Activated CD4-positive, CD25-positive, alpha-beta regulatory T cell treated with anti-CD3 and anti-CD28 coated beads, Interleukin-2, amount 50 U/mL, for 16 hours (primary cell): Measurements from ENCODE around the gene IMPDH1.

Experiments
- DNase-seq: peaks from one replicate; pipeline ENCODE4 v3.0.0-alpha.2; 2020; ENCODE audit warnings: low read depth, low spot score

Gene IMPDH1

DNA sequence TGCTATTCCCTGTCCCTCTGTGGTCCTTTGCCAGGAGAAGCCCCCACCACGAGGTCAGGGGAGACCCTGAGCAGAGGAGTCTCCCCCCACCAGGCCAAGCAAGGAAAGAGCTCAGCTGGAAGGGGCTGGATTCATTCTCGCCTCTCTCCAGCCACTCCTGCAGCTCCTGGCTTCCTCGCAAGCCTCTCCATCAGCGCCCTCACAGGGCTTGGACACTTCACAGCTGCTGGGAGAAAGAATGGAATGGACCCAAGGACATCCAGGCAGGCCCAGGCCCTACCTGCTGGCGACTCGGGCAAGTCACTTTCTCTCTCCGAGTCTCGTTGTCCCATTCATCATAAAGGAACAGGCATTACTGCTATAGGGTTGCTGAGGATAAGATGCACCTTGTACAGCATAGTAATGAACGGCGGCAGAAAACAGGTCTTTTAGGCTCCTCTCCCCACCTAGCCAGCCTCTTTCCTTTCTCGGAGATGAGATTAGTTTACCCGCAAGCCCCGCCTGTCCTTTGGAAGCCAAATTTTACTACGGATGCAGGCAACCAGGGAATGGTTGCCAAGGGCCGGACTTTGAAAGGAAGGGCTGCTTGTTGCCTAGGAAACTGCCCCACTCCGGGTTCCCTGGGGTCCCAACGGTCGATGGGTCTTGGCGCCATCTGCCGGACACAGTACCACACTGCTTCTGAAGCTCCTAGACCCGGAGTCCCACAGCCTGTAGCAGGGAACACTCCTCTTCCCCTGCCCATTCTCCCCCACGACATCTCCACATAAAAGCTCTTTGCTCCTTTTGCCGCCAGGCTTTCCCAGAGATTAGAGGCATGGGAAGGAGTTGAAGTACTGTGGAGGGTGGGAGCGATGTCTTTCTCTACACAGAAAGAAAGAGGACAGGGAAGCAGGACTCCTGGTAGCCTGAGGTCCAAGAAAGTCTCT lies 22.3 kb downstream of the IMPDH1 start:
- peak; percentile 39 for DNase-seq

DNA sequence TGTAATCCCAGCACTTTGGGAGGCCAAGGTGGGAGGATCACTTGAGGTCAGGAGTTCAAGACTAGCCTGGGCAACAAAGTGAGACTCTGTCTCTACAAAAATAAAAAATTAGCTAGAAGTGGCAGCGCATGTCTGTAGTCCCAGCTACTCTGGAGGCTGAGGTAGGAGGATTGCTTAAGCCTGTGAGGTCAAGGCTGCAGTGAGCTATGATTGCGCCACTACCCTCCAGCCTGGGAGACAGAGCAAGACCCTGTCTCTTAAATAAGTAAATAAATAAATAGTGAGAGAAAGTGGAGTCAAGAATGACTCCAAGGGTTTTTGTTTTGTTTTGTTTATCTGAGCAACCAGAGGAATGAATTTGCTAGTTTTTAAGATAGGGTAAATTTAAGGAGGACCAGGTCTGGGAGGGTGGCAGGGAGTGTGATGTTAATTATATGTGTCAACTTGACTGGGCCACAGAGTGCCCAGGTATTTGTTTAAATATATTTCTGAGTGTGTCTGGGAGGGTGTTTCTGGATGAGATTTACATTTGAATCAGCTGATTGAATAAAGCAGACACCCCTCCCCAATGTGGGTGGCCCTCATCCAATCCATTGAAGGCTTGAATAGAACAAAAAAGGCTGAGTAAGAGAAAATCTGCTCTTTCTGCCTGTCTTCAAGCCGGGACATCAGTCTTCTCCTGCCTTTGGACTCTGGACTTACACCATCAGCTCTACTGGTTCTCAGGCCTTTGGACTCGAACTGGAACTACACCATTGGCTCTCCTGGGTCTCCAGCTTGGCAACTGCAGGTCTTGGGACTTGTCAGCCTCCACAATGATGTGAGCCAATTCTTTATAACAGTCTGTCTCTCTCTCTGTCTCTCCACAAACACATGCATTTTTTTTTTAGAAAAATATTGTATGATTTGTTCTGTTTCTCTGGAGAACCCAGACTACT lies 23.5 kb downstream of the IMPDH1 start:
- no peak for DNase-seq

DNA sequence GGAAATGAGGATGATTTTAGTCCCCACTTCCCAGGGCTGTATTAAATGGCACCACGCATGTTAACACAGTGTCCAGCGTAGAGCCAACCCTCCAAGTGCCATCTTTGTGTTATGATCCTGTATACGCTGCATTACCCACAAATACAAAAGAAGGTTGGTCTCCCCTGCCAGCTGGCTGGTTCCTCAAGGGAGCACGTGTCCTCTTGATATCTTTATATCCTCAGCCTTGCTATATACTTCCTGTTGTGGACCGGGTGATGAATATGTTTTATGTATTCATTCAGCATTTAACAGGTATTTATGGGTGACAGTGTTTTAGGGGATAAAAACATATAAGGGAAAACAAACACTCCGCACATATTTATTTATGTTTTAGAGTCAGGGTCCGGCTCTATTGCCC lies 25.1 kb downstream of the IMPDH1 start:
- no peak for DNase-seq

DNA sequence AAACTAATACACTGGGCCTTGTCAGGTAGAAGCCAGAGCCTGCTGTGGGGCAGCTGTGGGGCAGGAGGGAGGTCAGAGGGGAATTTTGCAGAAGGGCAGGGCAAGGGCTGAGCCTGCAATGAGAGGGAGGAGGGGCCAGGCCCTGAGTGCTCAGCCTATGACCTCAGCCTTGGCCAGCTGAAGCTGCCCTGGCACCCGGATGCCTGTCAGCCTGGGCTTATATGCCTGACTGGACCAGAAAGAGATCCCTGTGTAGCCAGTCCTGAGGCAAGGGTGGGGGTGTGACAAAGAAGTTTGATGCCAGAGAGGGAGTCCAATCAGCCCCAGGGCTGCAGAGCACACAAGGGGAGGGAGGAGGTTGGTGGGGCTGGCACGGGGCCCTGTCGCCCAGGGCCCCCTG lies 26.0 kb downstream of the IMPDH1 start:
- DNase-seq: no peak

DNA sequence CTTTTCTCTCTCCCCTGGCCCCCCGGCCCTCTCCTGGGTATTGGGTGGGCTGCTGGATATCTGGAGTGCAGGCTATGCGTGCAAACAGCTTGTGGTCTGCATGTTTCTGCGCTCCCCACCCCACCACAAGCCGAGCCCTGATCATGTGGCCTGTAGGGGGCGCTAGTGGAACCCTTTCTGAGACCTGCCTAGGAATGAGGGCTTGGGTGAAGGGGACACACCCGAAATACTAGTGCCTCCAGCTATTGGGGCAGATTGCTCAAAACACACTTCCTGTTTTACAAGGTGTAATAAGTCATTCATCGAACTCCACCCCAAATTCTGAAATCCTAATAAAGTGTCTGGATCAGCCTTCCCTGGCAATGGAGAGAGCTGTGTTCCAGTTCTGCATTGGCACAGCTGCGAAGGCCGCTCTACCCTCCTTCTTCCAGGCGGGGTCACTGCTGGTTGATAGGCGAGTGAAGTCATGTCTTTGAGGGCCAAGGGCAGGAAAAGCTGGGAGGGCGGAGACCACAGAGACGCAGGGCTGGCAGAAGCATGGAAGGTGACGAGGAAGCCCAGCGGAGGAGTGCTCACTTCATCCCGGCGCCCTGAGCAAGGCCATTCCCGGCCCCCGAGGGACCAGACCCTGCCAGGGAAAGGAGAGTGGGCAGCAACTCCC lies 28.5 kb downstream of the IMPDH1 start:
- no peak for DNase-seq

DNA sequence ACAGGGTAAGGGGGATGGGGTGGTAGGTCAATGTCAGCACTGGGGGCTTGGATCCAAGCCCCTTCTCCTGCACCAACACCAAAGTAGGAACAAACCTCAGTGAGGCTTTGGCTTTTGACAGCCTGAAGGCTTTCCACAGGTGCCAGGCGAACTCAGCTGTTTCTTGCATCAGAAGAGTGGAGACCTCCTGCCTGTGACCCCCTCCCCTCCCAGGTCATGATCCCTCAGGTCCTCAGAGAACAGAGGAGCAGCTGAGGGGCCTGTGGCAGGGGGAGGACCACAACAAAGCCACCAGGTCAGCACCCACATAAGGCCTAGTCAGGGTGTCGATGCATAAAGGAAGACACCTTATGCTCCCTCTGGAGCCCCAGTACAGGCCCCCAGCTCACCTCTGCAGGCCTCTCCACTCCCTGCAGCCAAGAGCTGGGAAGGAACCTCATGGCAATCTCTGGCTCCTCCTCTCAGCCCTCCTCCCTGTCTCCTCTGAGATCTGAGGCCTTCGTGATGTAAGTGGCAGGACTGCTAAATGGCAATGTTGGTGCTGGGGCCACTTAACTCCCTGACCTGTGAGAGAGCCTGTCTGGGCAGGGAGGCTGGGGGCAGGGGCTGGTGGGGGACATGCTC lies 29.2 kb downstream of the IMPDH1 start:
- DNase-seq: no peak

DNA sequence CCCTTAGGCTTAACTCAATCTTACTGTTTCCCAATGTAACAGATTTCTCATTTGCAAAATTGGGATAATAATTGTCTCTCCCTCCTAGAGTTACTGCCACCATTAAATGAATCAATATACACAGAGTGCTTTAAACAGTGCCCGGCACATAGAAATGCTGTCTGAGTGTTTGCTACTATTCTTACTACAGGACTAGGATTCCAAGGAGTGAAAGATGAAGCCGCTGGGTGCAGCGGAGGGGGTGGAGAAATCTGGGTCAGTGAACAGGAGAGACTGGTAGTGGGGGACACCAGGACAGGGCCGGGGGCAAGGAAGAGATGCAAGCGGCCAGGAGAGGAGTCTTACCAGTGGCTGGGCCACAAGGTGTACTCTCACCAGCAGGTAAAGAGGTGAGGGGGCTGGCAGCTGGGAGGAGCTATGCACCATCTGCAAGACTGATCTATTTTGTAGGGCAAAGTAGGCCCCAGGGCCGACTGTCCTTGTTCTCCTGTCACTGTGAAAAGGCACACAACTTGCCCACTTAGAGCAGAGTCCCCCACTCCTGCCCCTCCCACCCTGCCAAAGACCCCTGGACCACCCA lies 29.8 kb downstream of the IMPDH1 start:
- no peak for DNase-seq

DNA sequence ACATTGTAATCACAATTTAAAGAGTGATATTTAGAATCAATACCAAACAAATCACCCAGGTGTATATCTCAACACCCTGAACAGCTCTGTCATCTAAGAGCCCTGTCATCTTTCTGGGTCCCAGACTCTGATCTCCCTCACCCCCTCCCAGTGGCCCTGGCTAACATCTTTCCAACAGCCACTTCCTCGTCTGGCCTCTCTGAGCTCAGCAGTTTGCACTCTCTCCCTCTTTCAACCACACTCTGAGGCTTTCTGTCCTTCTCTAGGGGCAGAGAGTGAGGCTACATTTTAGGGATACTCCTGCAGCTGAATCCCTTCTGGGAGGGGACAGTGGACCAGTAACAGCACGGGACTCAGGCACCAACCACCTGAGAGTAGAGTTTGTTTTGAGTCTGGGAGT lies 31.1 kb downstream of the IMPDH1 start:
- no peak for DNase-seq

DNA sequence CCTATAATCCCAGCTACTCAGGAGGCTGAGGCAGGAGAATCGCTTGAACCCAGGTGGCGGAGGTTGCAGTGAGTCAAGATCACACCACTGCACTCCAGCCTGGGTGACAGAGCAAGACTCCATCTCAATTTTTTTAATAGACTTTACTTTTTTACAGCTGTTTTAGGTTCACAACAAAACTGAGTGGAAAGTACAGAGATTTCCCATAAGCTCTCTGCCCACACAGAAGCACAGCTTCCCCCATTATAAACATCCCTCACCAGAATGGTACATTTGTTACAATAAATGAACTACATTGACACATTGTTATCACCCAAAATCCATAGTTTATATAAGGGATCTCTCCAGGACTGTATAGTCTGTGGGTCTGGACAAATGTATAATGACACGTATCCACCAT lies 33.7 kb downstream of the IMPDH1 start:
- no peak for DNase-seq

DNA sequence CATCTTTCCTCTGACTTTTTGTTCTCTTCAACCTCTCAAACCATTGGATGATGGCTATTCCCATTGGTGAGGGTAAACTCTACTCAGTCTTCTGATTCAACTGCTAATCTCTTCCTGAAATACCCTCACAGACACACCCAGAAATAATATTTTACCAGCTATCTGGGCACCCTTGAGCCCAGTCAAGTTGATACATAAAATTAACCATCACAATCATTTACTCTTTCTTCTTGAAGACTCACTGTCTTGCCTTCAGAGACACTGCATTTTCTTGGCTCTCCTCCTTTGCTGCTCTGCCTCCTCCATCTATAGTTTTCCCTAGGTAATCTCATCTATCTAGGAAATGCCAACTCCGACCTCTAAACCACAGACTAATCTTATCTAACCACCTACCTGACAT lies 35.7 kb downstream of the IMPDH1 start:
- no peak for DNase-seq

DNA sequence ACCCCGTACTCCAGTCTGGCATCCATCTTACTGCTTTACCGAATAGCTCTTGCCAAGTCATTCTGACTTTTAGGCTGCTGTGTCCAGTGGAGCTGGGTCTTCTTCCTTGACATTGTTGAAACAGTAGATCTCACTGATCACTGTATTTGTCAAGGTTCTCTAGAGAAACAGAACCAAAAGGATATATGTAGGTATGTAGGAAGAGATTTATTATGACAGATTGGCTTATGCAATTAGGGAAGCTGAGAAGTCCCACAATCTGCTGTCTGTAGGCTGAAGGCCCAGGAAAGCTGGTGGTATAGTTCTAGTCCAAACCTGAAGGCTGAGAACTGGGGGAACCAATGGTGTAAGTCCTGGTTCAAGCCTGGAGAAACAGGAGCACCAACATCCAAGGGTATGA lies 36.2 kb downstream of the IMPDH1 start:
- no peak for DNase-seq

DNA sequence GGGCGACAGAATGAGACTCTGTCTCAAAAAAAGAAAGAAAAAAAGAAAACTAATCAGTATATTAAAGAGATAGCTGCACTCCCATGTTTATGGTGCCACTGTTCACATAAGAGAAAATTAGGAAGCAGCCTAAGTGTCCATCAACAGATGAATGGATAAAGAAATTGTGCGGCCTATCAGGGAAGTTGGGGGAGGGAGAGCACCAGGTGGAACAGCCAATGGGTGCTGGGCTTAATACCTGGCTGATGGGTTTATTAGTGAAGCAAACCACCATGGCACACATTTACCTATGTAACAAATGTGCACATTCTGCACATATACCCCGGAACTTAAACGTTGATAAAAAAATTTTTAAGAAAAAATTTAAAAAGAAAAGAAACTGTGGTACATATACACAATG lies 39.3 kb downstream of the IMPDH1 start:
- DNase-seq: no peak

DNA sequence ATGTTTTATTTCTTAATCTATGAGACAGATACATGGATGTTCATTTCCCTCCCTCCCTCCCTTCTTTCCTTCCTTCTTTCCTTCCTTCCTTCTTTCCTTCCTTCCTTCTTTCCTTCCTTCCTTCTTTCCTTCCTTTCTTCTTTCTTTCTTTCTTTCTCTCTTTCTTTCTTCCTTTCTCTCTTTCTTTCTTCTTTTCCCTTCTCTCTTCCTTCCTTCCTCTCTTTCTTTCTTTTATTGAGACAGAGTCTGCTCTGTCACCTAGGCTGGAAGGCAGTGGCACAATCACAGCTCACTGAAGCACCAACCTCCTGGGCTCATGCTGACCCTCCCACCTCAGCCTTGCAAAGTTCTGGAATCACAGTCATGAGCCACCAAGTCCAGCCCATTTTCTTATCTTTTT lies 42.8 kb downstream of the IMPDH1 start:
- DNase-seq: no peak

DNA sequence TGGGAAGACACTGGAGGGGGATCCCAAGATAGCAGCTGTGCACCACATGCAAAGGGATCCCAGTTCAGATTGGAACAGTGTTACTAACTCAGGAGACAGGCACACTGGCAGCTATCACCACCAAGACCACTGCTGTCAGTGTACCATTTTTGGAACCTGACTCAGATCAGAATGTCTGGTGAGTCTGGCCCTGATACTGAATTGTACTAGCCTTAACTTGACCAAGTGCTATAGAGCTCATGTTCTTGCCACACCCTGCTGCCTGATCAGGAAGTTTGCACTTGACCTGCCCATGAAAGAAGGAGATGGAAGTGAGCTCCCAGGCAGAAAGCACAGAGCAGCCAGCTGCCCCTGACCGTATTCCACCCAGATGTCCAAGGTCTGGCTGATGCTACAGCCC lies 43.5 kb downstream of the IMPDH1 start:
- DNase-seq: no peak

DNA sequence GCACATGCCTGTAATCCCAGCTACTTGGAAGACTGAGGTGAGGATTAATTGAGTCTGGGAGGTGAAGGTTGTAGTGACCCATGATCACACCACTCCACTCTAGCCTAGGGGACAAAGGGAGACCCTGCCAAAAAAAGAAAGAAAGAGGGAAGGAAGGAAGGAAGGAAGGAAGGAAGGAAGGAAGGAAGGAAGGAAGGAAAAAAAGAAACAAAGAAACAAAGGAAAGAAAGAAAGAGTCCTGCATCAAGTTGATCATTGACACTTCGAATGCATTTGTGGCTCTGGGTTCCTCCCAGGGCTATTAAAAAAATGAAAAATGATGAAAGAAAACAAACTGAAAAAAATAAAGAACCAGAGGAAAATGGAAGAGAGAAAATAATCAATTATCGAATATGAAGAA lies 44.4 kb downstream of the IMPDH1 start:
- DNase-seq: no peak

DNA sequence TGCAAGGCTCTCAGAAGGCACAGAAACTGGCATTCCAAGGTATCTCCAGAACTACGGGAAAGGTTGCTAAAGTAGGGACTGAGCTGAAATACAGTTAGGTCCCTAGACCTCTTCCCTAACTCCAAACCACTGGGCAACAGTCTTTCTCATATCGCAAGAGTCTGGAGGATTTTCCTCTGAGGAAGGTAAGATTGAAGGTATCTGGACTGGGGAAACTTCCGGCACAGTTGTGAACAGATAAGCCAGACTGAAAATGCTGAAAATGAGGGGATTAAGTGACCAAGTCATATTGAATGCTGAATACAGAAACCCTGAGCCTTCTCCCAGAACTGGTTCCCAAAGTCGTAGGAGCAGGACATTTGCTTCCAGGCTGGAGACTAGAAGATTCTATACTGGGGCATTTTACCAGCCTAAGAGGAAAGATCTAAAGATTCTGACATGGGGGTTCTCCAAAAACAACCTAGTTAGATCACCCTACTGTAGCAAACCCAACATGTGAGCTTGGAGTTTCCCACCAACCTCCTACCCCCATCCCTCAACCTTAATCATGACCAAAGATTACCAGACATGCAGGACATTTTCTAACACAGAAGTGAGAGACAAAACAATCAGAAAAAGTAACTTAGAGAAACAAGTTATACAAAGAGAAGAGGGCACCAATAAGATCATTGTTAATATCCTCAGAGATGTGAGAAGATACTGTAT lies 45.5 kb downstream of the IMPDH1 start:
- DNase-seq: no peak

DNA sequence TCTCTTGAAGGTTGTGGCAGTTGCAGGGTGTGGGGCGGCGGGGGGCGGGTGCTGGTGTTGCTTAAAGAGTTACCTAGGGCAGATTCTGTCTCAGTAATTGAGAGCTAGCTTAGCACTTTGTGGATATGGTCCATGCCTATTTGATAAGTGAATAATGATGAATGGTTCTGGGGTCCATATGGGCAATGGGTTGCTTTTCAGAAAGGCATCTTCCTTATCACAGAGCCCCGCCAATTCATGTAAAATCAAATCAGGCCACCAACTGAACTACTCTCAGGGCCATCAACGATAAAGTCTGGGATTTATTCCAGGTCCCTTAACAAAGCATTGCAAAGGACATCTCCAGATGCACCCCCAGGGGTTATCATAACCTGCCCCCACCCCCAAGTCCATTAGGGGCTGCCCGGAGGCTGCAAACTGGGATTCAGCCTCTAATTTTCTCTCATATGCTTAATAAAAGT lies 46.5 kb downstream of the IMPDH1 start:
- no peak for DNase-seq

DNA sequence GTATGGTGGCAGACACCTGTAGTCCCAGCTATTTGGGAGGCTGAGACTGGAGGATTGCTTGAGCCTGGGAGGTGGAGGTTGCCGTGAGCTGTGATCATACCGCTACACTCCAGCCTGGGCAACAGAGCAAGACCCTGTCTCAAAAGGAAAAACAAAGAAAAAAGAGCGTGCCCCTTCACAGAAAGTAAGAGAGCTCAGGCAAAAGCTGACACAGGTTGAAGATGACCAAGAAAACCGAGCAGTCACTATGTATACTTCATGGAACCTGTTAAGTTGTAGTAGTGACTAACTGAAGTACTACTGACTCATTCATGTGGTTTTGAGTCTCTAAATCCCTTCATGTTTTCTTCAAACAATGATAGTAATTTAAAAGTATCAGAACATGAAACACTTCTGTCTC lies 47.1 kb downstream of the IMPDH1 start:
- DNase-seq: no peak

DNA sequence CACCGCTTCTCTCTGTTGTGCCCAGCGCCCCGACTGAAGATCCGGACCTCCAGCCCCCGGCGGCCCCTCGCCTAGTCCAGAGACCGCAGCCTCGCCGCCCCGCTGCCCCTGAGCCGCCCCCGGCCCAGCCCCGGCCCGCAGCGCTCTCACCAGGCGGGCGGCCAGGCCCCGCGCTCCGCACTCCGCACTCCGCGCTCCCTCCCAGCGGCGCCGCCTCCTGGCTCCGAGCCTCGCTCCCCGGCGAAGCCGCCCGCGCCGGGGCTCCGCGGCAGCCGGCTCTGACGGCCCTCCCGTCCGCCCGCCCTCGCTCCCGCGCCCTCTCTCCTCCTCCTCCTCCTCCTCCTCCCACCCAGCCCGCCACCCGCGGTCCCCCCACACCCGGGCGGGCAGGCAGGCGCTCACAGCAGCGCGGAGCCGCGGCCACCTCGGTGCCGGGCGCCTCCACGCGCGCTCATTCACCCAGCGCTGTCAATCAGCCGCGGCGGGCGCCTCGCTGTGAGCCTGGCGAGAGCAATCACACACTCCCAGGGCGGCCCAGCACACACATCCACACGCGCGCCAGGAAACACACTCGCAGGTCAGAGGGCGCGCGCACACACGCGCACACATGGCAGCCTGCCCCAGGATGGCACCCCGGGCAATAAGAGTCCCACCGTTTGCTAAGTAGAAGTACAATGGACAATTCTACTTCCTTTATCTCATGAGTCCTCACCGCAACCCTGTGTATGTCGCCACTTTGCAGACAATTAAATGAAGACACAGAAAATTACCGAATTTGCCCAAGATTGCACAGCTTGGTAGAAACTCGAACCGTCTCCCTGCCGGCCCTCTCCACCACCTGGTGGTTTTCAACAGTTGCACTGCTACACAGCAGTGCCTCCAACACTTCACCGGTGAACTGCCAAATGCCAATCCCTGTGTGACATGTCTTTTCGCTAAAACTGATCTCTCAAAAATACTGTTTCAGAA lies 48.1 kb downstream of the IMPDH1 start, which contains the start of gene PRRT4:
Gene PRRT4, minus strand, starts transcription at position 280 of the 969 bp plus-strand sequence.
- peak; percentile 10 for DNase-seq
